K562 (cell line): Measurements from ENCODE around the gene UPK2. TPM values are rescaled to one million over a fixed set of nuclear protein-coding genes. Genes with fewer than 3 reads are reported as not detected.

ENCODE experiments used
- ATF1 ChIP-seq, 2 experiments: fragments of 450-650 bp in 1 of 2; IDR thresholded peaks; 2 replicates each; pipeline ENCODE4 v1.6.1; 2016; ENCODE audit warnings: missing compliant biosample characterization in 1 of 2, missing genetic modification characterization in 1 of 2
- FOXP1 ChIP-seq: sonication (generic); formaldehyde crosslinking; IDR thresholded peaks from 2 replicates; pipeline ENCODE4 v1.8.0; 2022; ENCODE audit warnings: mild to moderate bottlenecking, missing genetic modification reagents
- HDAC2 ChIP-seq: fragments of 450-650 bp; IDR thresholded peaks from 2 replicates; pipeline ENCODE4 v1.6.1; 2016; ENCODE audit warnings: mild to moderate bottlenecking
- HNRNPH1 ChIP-seq: fragments of 200-400 bp; formaldehyde crosslinking; optimal IDR thresholded peaks from 2 replicates; pipeline ENCODE3; 2017; ENCODE audit warnings: low read depth, mild to moderate bottlenecking, low read length, moderate library complexity
- HNRNPLL ChIP-seq: fragments of 200-400 bp; formaldehyde crosslinking; IDR thresholded peaks from 2 replicates; pipeline ENCODE4 v1.6.1; 2017; ENCODE audit warnings: low read length, low read depth, mild to moderate bottlenecking; ENCODE audit not compliant: poor library complexity, severe bottlenecking
- IFI16 ChIP-seq: fragments of 250-450 bp; sonication (Bioruptor Pico); IDR thresholded peaks from 2 replicates; pipeline ENCODE4 v2.1.2; 2022; ENCODE audit warnings: mild to moderate bottlenecking, inconsistent platforms
- KDM4B ChIP-seq, 2 experiments: fragments of 450-650 bp in 1 of 2; sonication (generic) in 1 of 2; IDR thresholded peaks; 2 replicates each; pipeline ENCODE4 v1.6.1; 2016 to 2017; ENCODE audit warnings: borderline replicate concordance in 2 of 2, antibody characterized with exemption in 1 of 2, low read depth in 1 of 2, mild to moderate bottlenecking in 1 of 2
- KDM5B ChIP-seq: fragments of 200-600 bp; sonication (generic); IDR thresholded peaks from 2 replicates; pipeline ENCODE4 v1.6.1; 2012; ENCODE audit warnings: low read depth, mild to moderate bottlenecking, moderate library complexity, low read length, control low read depth, inconsistent platforms; ENCODE audit not compliant: insufficient replicate concordance
- MECOM ChIP-seq: fragments of 250-450 bp; sonication (Bioruptor Pico); IDR thresholded peaks from 2 replicates; pipeline ENCODE4 v1.8.0; 2022; ENCODE audit warnings: inconsistent platforms
- NFE2 ChIP-seq: IDR thresholded peaks from 2 replicates; pipeline ENCODE4 v1.6.1; 2014; ENCODE audit warnings: antibody characterized with exemption, low read depth
- NR3C1 ChIP-seq: sonication (generic); formaldehyde crosslinking; IDR thresholded peaks from 2 replicates; pipeline ENCODE4 v1.8.1; 2022; ENCODE audit warnings: missing genetic modification reagents
- PATZ1 ChIP-seq: fragments of 250-450 bp; sonication (Bioruptor Pico); IDR thresholded peaks from 2 replicates; pipeline ENCODE4 v1.5.0; 2020; ENCODE audit warnings: mild to moderate bottlenecking, borderline replicate concordance
- PHF8 ChIP-seq: fragments of 200-600 bp; sonication (generic); IDR thresholded peaks from 2 replicates; pipeline ENCODE4 v1.6.1; 2012; ENCODE audit warnings: mixed run types, mild to moderate bottlenecking, inconsistent platforms, low read length, moderate library complexity, borderline replicate concordance
- POU5F1 ChIP-seq: fragments of 150-350 bp; IDR thresholded peaks from 2 replicates; pipeline ENCODE4 v1.6.1; 2014; ENCODE audit warnings: borderline replicate concordance, low read length, low read depth, mild to moderate bottlenecking; ENCODE audit not compliant: partially characterized antibody
- RBM22 ChIP-seq: fragments of 200-400 bp; formaldehyde crosslinking; IDR thresholded peaks from 2 replicates; pipeline ENCODE4 v1.6.1; 2018; ENCODE audit warnings: low read length, low read depth; ENCODE audit not compliant: poor library complexity, severe bottlenecking
- SMAD1 ChIP-seq: fragments of 150-350 bp; IDR thresholded peaks from 2 replicates; pipeline ENCODE4 v1.6.1; 2014; ENCODE audit warnings: low read length, low read depth; ENCODE audit not compliant: partially characterized antibody
- SP2 ChIP-seq: IDR thresholded peaks from 2 replicates; pipeline ENCODE4 v1.6.1; 2011; ENCODE audit warnings: mild to moderate bottlenecking, low read depth, low read length, moderate library complexity; ENCODE audit not compliant: poor library complexity, severe bottlenecking; ENCODE audit errors: extremely low read depth
- SRSF1 ChIP-seq: fragments of 200-400 bp; formaldehyde crosslinking; IDR thresholded peaks from 2 replicates; pipeline ENCODE4 v1.6.1; 2017; ENCODE audit warnings: mild to moderate bottlenecking, low read depth, low read length, moderate library complexity
- TAF7 ChIP-seq: fragments of 450-650 bp; IDR thresholded peaks from 2 replicates; pipeline ENCODE4 v1.6.1; 2016; ENCODE audit warnings: missing genetic modification characterization, missing compliant biosample characterization
- THAP12 ChIP-seq: fragments of 250-450 bp; sonication (Bioruptor Pico); IDR thresholded peaks from 2 replicates; pipeline ENCODE4 v1.9.0; 2021; ENCODE audit warnings: mild to moderate bottlenecking, inconsistent platforms
- TRIM28 ChIP-seq: fragments of 450-650 bp; IDR thresholded peaks from 2 replicates; pipeline ENCODE4 v1.6.1; 2017
- USF2 ChIP-seq: sonication (generic); formaldehyde crosslinking; IDR thresholded peaks from 2 replicates; pipeline ENCODE4 v1.5.0; 2020; ENCODE audit warnings: missing genetic modification reagents
- ZNF134 ChIP-seq: fragments of 250-450 bp; sonication (Bioruptor Pico); conservative IDR thresholded peaks from 2 replicates; pipeline ENCODE4 v1.4.0; 2020
- ZNF143 ChIP-seq: sonication (generic); formaldehyde crosslinking; IDR thresholded peaks from 2 replicates; pipeline ENCODE4 v1.9.0; 2022; ENCODE audit warnings: mild to moderate bottlenecking, missing genetic modification reagents
- ZNF695 ChIP-seq: fragments of 450-650 bp; formaldehyde crosslinking; IDR thresholded peaks from 2 replicates; pipeline ENCODE4 v1.4.0; 2020; ENCODE audit warnings: mild to moderate bottlenecking, moderate library complexity
- polyA plus RNA-seq, 8 experiments: library from polyadenylated mRNA; depleted of rRNA in 4 of 8; stranded (reverse) in 5 of 8; unstranded in 3 of 8; fragments of >200 nt; fragmentation: Nextera tagmentation in 2 of 8; fragmentation: Illumina TruSeq in 1 of 8; extraction: Ambion mirVana in 2 of 8; extraction: Trizol in 1 of 8; gene quantifications; 2 replicates each; pipeline versions ENCODE4 v1.2.1 to v1.2.3, GENCODE V29; 2011 to 2014; ENCODE audit warnings: inconsistent platforms in 1 of 8, missing spikeins in 1 of 8
- total RNA-seq, 7 experiments: library from RNA; depleted of rRNA in 6 of 7; stranded (reverse); fragments of >200 nt in 6 of 7; fragmentation: Illumina TruSeq in 2 of 7; extraction: Trizol in 2 of 7; gene quantifications; 2 replicates each; pipeline versions ENCODE4 v1.2.1 to v1.2.3, GENCODE V29; 2011 to 2021; ENCODE audit warnings: low replicate concordance in 1 of 7

Gene UPK2
- total and polyA plus RNA-seq, 9 of the 15 experiments (the other 6 are each of a cell fraction or from before 2014, with no cell fraction given) = not detected

GRCh38 chr11:118930094-118930712, 25.9 kb upstream of the UPK2 start (continued):
- TF ChIP-seq SMAD1 (no peak), PATZ1 (CRISPR knock-in tag) (no peak), PHF8 (no peak), TRIM28 (no peak), ZNF143 (CRISPR knock-in tag) (no peak; the same call in 1 of the 2 replicates), SRSF1 (no peak), HDAC2 (peak; percentile 51; the same call in 1 of the 2 replicates), IFI16 (CRISPR knock-in tag) (no peak), ATF1 (CRISPR knock-in tag; IDR thresholded peaks at IDR 0.05) (no peak), ATF1 (tag; IDR thresholded peaks at IDR 0.05) (0 out of 2 replicates have a peak, but pooled peaks have one; percentile 16), POU5F1 (no peak), FOXP1 (CRISPR knock-in tag) (0 out of 2 replicates have a peak, but pooled peaks have one; percentile 31), NFE2 (no peak), ZNF134 (CRISPR knock-in tag) (no peak), KDM4B (IDR thresholded peaks at IDR 0.05; ENCODE audit: borderline replicate concordance in 2 of 2, low read depth in 1 of 2) (no peak), MECOM (CRISPR knock-in tag) (peak; percentile 83), KDM5B (peak; percentile 55), TAF7 (tag) (no peak), HNRNPH1 (no peak), USF2 (CRISPR knock-in tag) (no peak), RBM22 (no peak), SP2 (no peak), THAP12 (CRISPR knock-in tag) (no peak), HNRNPLL (no peak), NR3C1 (no peak), ZNF695 (CRISPR knock-in tag) (no peak)
